Karpas-422 (cell line): Measurements from ENCODE around the gene BHLHA15. TPM values are rescaled to one million over a fixed set of nuclear protein-coding genes. Genes with fewer than 3 reads are reported as not detected.

Experiments
- DNase-seq: peaks from one replicate; pipeline ENCODE4 v3.0.0-alpha.2; 2015
- H2AFZ ChIP-seq: fragments of 200-600 bp; sonication (generic); 2 replicates; pipeline ENCODE4 v1.6.1; 2014; ENCODE audit warnings: antibody characterized with exemption, low read length, mixed read lengths
- H3K27ac ChIP-seq: fragments of 200-600 bp; sonication (generic); 2 replicates; pipeline ENCODE4 v1.5.1; 2014; ENCODE audit warnings: mild to moderate bottlenecking, low read length, moderate library complexity
- H3K27me3 ChIP-seq: fragments of 200-600 bp; sonication (generic); 2 replicates; pipeline ENCODE4 v1.6.1; 2014; ENCODE audit warnings: low read length, mixed read lengths
- H3K36me3 ChIP-seq: fragments of 200-600 bp; sonication (generic); 2 replicates; pipeline ENCODE4 v1.6.1; 2014; ENCODE audit warnings: low read length, mixed read lengths; ENCODE audit not compliant: insufficient read depth
- H3K4me1 ChIP-seq: fragments of 200-600 bp; sonication (generic); 2 replicates; pipeline ENCODE4 v1.6.1; 2014; ENCODE audit warnings: mild to moderate bottlenecking, low read length, mixed read lengths
- H3K4me2 ChIP-seq: fragments of 200-600 bp; sonication (generic); 2 replicates; pipeline ENCODE4 v1.6.1; 2014; ENCODE audit warnings: low read length, low read depth, mild to moderate bottlenecking; ENCODE audit not compliant: poor library complexity, severe bottlenecking
- H3K4me3 ChIP-seq: fragments of 200-600 bp; sonication (generic); 2 replicates; pipeline ENCODE4 v1.5.1; 2014; ENCODE audit warnings: mild to moderate bottlenecking, antibody characterized with exemption, low read length, mixed read lengths
- H3K79me2 ChIP-seq: fragments of 200-600 bp; sonication (generic); 2 replicates; pipeline ENCODE4 v1.6.1; 2014; ENCODE audit warnings: mild to moderate bottlenecking, low read length, mixed read lengths
- H3K9ac ChIP-seq: fragments of 200-600 bp; sonication (generic); 2 replicates; pipeline ENCODE4 v1.6.0; 2014; ENCODE audit warnings: low read length
- H3K9me2 ChIP-seq: fragments of 200-600 bp; sonication (generic), shearing (Covaris generic); replicated peaks from 2 replicates; pipeline ENCODE4 v1.6.0; 2014; ENCODE audit warnings: mild to moderate bottlenecking, low read length, moderate library complexity; ENCODE audit not compliant: insufficient read depth
- H3K9me3 ChIP-seq: fragments of 300-700, 200-600 bp; sonication (generic); 2 replicates; pipeline ENCODE4 v1.6.1; 2014; ENCODE audit warnings: low read length, mixed read lengths
- H4K20me1 ChIP-seq: fragments of 200-600 bp; sonication (generic); 2 replicates; pipeline ENCODE4 v1.6.1; 2014; ENCODE audit warnings: mild to moderate bottlenecking, antibody characterized with exemption, low read length, low read depth; ENCODE audit not compliant: insufficient read depth
- total RNA-seq: library from RNA; depleted of rRNA; stranded (reverse); fragments of >200 nt; shearing (Covaris generic); gene quantifications from 2 replicates; pipeline ENCODE4 v1.2.3, GENCODE V29; 2014; ENCODE audit warnings: low replicate concordance

Gene BHLHA15
- total RNA-seq, 1 experiment from 2014 or later = not detected

DNA sequence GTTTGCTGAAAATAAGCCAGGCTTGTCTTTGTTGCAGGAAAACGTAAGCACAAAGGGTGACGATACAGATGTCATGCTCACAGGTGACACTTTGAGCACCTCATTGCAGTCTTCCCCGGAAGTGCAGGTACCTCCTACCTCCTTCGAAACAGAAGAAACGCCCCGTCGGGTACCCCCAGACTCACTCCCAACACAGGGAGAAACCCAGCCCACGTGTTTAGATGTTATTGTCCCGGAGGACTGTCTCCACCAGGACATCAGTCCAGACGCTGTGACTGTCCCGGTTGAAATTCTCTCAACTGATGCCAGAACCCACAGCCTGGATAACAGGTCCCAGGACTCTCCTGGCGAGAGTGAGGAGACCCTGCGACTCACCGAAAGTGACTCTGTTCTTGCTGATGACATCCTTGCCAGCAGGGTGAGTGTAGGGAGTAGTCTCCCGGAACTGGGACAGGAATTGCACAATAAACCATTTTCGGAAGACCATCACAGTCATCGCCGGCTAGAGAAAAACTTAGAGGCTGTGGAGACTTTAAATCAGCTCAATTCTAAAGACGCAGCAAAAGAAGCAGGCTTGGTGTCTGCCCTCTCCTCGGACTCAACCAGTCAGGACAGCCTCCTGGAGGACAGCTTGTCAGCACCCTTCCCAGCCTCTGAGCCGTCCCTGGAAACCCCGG lies 18.3 kb upstream of the BHLHA15 start:
- no peaks in the 10 kb centered on the region; the same call in 1 of the 2 replicates for H3K36me3 ChIP-seq
- H3K9me3 ChIP-seq = no peaks in the 10 kb centered on the region
- no peaks in the 10 kb centered on the region for H3K27me3 ChIP-seq
- no peaks in the 10 kb centered on the region for H3K9me2 ChIP-seq
- H3K9ac ChIP-seq = no peak overlapping the region
- no peak overlapping the region for H2AFZ ChIP-seq
- peaks cover 42% of the 10 kb centered on the region; the same call in 1 of the 2 replicates for H4K20me1 ChIP-seq
- H3K79me2 ChIP-seq = no peaks in the 10 kb centered on the region
- H3K27ac ChIP-seq = no peak overlapping the region
- H3K4me3 ChIP-seq = no peak overlapping the region
- no peak for DNase-seq
- H3K4me1 ChIP-seq = no peaks in the 10 kb centered on the region
- no peak overlapping the region for H3K4me2 ChIP-seq

DNA sequence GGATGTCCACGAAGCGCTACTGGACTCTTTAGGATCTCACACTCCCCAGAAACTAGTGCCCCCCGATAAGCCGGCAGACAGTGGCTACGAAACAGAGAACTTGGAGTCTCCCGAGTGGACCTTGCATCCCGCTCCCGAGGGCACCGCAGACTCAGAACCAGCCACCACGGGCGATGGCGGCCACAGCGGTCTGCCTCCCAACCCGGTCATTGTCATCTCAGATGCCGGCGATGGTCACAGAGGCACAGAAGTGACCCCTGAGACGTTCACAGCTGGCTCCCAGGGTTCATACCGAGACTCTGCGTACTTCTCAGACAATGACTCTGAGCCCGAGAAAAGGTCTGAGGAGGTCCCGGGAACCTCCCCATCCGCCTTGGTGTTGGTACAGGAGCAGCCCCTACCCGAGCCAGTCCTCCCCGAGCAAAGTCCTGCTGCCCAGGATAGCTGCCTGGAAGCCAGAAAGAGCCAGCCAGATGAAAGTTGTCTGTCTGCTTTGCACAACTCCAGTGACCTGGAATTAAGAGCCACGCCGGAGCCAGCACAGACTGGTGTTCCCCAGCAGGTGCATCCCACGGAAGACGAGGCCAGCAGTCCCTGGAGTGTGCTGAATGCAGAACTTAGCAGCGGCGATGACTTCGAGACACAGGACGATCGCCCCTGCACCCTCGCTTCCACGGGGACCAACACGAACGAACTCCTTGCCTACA lies 17.6 kb upstream of the BHLHA15 start:
- H3K9ac ChIP-seq = no peak overlapping the region
- no peak overlapping the region for H3K4me2 ChIP-seq
- H3K9me2 ChIP-seq = no peaks in the 10 kb centered on the region
- H2AFZ ChIP-seq = no peak overlapping the region
- H3K27me3 ChIP-seq = no peaks in the 10 kb centered on the region; the same call in 1 of the 2 replicates
- no peak for DNase-seq
- no peaks in the 10 kb centered on the region for H3K4me1 ChIP-seq
- no peaks in the 10 kb centered on the region for H3K9me3 ChIP-seq
- no peaks in the 10 kb centered on the region; the same call in 1 of the 2 replicates for H3K36me3 ChIP-seq
- no peak overlapping the region for H3K4me3 ChIP-seq
- H3K27ac ChIP-seq = no peak overlapping the region
- peaks cover 48% of the 10 kb centered on the region for H4K20me1 ChIP-seq
- H3K79me2 ChIP-seq = no peaks in the 10 kb centered on the region

DNA sequence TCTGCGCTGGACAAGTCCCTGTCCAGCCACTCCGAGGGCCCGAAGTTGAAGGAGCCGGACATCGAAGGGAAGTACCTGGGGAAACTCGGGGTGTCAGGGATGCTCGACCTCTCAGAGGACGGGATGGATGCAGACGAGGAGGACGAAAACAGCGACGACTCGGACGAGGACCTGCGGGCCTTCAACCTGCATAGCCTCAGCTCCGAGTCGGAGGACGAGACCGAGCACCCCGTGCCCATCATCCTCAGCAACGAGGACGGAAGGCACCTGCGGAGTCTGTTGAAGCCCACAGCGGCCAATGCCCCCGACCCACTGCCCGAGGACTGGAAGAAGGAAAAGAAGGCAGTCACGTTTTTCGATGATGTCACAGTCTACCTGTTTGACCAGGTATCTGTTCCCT lies 17.1 kb upstream of the BHLHA15 start:
- Histone ChIP-seq H3K9me3 (no peaks in the 10 kb centered on the region), H2AFZ (no peak overlapping the region), H3K27me3 (no peaks in the 10 kb centered on the region; the same call in 1 of the 2 replicates), H3K27ac (no peak overlapping the region), H3K9me2 (no peaks in the 10 kb centered on the region), H3K79me2 (no peaks in the 10 kb centered on the region), H3K4me2 (no peak overlapping the region), H3K4me3 (no peak overlapping the region), H4K20me1 (peaks cover 51% of the 10 kb centered on the region), H3K36me3 (no peaks in the 10 kb centered on the region; the same call in 1 of the 2 replicates), H3K9ac (no peak overlapping the region), H3K4me1 (peaks cover 4% of the 10 kb centered on the region)
- no peak for DNase-seq

DNA sequence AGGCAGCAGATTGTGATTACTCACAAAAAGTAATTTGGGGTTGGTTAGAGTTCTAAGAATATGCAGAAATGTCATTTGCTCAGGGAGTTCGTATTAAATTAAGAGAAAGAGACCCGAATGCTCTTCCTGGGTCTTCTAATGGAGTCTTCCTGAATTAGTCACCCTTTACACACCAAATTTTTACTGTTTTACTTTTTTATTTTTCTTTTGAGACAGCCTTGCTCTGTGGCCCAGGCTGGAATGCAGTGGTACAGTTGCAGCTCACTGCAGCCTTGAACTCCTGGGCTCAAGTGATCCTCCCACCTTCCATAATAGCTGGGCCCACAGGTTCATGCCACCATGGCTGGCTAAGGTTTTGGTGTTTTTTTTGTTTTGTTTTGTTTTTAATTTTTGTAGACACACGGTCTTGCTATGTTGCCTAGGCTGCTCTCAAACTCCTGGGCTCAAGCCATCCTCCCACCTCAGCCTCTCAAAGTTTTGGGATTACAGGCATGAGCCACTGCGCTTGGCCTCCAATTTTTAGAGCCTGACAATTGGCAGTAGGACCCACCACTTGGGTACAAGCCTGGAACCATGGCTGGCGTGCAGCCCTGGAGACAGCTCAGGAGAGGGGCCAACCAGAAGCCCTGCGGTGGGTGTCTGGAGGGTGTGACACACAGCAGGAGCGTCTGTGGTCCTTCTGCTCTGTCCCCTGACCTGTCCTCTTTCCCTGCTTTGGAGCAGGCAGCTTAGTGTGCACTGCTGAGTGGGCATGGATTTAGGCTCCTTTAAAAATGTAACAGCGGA lies 16.4 kb upstream of the BHLHA15 start:
- no peak overlapping the region for H3K27ac ChIP-seq
- no peak overlapping the region for H3K9ac ChIP-seq
- no peaks in the 10 kb centered on the region for H3K9me3 ChIP-seq
- DNase-seq = no peak
- no peak overlapping the region for H3K4me2 ChIP-seq
- no peak overlapping the region for H2AFZ ChIP-seq
- no peaks in the 10 kb centered on the region; the same call in 1 of the 2 replicates for H3K27me3 ChIP-seq
- H3K79me2 ChIP-seq = no peaks in the 10 kb centered on the region
- H3K4me3 ChIP-seq = no peak overlapping the region
- H3K36me3 ChIP-seq = no peaks in the 10 kb centered on the region
- H3K4me1 ChIP-seq = peaks cover 10% of the 10 kb centered on the region
- no peaks in the 10 kb centered on the region for H3K9me2 ChIP-seq
- H4K20me1 ChIP-seq = peaks cover 57% of the 10 kb centered on the region

DNA sequence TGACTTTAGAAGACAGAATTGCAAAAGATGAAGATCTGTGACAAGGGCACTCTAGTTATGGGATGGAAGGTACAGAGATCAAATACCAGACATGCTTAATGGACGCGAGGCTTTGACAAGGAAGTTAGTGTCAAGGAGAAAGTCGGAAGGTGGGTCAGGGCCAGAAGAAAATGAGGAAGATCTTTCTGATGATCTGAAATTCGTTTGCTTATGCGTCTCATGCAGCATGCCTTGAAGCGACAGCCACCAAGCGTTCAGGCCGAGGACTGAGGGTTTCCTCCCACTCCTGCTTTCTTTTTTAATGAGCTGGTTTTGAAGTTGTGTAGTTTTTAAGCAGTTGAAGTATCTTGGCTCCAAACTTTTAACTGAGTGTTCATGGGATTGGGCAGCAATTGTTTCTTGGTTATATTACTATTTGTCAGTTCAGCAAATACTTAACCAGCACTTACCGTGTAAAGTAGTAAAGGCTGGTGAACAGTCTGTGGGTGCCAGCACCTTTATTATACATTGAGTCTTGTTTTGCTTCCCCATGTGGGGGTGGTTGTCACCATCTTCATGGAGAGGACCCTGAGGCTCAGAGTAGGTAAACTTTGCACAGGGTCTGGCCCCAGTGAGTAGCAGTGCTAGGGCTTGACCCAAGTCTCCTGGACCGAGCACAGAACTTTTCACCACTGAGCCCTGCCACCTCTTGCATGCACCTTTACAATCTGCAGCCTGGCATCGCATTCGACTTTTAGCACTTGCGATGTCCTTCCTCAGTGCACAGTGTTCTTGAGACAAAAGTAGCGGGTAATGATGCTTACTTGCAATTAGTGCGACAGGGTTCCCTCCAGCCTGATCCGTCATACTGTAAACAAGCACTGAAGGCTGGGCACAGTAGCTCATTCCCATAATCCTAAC lies 14.3 kb upstream of the BHLHA15 start:
- H3K9ac ChIP-seq = no peak overlapping the region
- peaks cover 31% of the 10 kb centered on the region for H3K4me1 ChIP-seq
- no peaks in the 10 kb centered on the region for H3K36me3 ChIP-seq
- no peak overlapping the region for H3K4me3 ChIP-seq
- H2AFZ ChIP-seq = no peak overlapping the region
- no peaks in the 10 kb centered on the region for H3K9me2 ChIP-seq
- H3K9me3 ChIP-seq = no peaks in the 10 kb centered on the region
- H4K20me1 ChIP-seq = peaks cover 74% of the 10 kb centered on the region
- H3K79me2 ChIP-seq = no peaks in the 10 kb centered on the region
- no peak overlapping the region for H3K27ac ChIP-seq
- H3K4me2 ChIP-seq = no peak overlapping the region
- H3K27me3 ChIP-seq = no peaks in the 10 kb centered on the region; the same call in 1 of the 2 replicates
- no peak for DNase-seq

DNA sequence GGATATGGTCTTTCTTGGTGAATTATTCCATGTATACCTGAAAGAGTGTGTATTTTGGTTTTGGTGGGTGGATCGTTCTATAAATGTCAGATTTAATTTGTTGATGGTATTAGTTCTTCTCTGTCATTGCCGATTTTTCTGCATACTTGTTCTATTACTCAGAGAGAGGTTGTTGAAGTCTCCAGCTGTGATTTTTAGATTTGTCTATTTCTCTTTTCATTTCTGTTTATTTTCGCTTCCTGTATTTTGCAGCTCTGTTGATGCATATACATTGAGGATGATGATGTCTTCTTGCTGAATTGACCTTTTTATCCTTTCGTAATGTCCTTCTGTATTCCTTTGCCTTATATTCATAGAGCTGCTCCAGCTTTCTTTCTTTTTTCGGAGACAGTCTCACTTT lies 12.1 kb upstream of the BHLHA15 start:
- Histone ChIP-seq H3K27me3 (no peaks in the 10 kb centered on the region; the same call in 1 of the 2 replicates), H3K36me3 (no peaks in the 10 kb centered on the region), H3K4me3 (no peak overlapping the region), H2AFZ (no peak overlapping the region), H3K9me2 (no peaks in the 10 kb centered on the region), H3K27ac (no peak overlapping the region), H4K20me1 (peaks cover 82% of the 10 kb centered on the region), H3K9me3 (no peaks in the 10 kb centered on the region), H3K9ac (no peak overlapping the region), H3K4me1 (peaks cover 47% of the 10 kb centered on the region), H3K4me2 (no peak overlapping the region), H3K79me2 (no peaks in the 10 kb centered on the region)
- no peak for DNase-seq

DNA sequence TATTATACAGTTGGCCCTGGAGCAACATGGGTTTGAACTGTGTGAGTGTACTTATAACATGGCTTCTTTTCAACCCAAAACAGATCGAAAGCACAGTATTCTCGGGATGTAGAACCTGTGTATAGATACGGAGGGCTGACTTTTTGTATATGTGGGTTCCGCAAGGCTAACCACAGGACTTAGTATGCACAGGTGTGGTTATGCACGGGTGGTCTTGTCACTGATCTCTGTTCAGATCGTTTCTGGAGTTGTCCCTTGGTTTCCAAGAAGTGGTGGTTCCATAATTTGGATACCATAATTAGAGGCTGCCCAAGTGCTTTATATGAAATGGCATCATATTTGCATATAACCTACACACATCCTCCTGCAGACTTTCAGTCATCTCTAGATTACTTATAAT lies 10.9 kb upstream of the BHLHA15 start:
- H3K27ac ChIP-seq = peak overlapping the region; percentile 59; the same call in 1 of the 2 replicates
- no peak overlapping the region for H3K9ac ChIP-seq
- peak; percentile 89 for DNase-seq
- H4K20me1 ChIP-seq = peaks cover 73% of the 10 kb centered on the region
- H3K79me2 ChIP-seq = no peaks in the 10 kb centered on the region
- H3K4me1 ChIP-seq = peaks cover 47% of the 10 kb centered on the region
- H3K36me3 ChIP-seq = no peaks in the 10 kb centered on the region
- H3K27me3 ChIP-seq = no peaks in the 10 kb centered on the region; the same call in 1 of the 2 replicates
- H3K9me2 ChIP-seq = no peaks in the 10 kb centered on the region
- H3K4me3 ChIP-seq = peak overlapping the region; percentile 33; the same call in 1 of the 2 replicates
- H3K9me3 ChIP-seq = no peaks in the 10 kb centered on the region
- H3K4me2 ChIP-seq = peak overlapping the region; percentile 73
- no peak overlapping the region for H2AFZ ChIP-seq
